ENCODE data around the gene HMGXB3. TPM values are rescaled to one million over a fixed set of nuclear protein-coding genes. Genes with fewer than 3 reads are reported as not detected.

The HMGXB3 gene
- total and polyA plus RNA-seq, 9 donors, result 14.1 to 32.1 (median 28.1) TPM

DNA sequence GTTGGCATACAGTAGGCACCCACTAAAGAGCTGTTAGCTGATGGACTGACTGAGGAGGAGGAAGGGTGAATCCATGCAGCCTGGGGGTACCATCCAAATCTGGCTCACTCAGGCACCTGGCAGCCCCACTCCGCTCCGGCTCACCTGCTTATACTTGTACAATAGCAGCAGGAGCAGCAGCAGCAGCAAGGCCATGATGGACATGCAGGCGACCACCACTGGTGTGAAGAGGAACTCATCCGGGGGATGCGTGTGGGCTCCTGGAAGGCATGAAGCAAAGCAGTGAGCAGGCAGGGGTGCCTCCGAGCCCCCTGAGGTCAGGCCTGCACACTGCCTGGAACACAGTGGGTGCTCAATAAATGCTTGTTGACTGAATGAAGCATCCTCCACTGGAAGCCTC is 67.5 kb downstream of the HMGXB3 start:
- DNase-seq, result peak in 1 of 5 donors; percentile 15
- Histone ChIP-seq H3K27me3 (no peaks in the 10 kb centered on the region), H3K4me3 (no peak overlapping the region), H3K27ac (no peak overlapping the region), H3K4me1 (ENCODE audit: insufficient read depth) (no peaks in the 10 kb centered on the region), H3K36me3 (no peaks in the 10 kb centered on the region), H3K9me3 (no peaks in the 10 kb centered on the region)
- WGBS, 3 donors, result 94 to 95% (median 95%) methylated on average over 6 of the region's 6 CpGs
- intact Hi-C loops (cut with DNase I), result no loop called here
- TF ChIP-seq POLR2A (IDR thresholded peaks at IDR 0.05), result no peak
- TF ChIP-seq, protein P1, sequence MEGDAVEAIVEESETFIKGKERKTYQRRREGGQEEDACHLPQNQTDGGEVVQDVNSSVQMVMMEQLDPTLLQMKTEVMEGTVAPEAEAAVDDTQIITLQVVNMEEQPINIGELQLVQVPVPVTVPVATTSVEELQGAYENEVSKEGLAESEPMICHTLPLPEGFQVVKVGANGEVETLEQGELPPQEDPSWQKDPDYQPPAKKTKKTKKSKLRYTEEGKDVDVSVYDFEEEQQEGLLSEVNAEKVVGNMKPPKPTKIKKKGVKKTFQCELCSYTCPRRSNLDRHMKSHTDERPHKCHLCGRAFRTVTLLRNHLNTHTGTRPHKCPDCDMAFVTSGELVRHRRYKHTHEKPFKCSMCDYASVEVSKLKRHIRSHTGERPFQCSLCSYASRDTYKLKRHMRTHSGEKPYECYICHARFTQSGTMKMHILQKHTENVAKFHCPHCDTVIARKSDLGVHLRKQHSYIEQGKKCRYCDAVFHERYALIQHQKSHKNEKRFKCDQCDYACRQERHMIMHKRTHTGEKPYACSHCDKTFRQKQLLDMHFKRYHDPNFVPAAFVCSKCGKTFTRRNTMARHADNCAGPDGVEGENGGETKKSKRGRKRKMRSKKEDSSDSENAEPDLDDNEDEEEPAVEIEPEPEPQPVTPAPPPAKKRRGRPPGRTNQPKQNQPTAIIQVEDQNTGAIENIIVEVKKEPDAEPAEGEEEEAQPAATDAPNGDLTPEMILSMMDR (IDR thresholded peaks at IDR 0.05), result no peak
- no peak for TF ChIP-seq EP300 (IDR thresholded peaks at IDR 0.05)

DNA sequence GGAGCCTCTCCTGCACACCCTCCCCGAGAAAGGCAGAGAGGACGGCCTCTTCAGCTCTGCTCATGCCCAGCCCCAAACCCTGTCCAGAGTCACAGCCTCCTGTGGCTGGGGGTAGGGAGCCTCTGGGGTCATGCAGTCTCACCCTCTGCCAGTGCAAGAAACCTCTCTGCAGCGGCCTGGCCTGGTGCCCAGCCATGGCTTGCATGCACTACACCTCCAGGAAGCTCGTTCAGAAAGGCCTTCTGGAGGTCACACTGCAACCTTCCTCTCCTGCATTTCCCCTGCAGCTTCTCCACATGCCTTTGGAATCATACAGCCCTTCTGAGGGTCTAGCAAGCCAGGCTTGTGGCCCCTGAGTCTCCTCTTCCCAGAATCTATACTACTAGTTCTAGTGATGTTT is 67.9 kb downstream of the HMGXB3 start:
- no peaks in the 10 kb centered on the region for H3K27me3 ChIP-seq
- intact Hi-C loops (cut with DNase I), result no loop called here
- no peaks in the 10 kb centered on the region for H3K36me3 ChIP-seq
- H3K4me1 ChIP-seq (ENCODE audit: insufficient read depth), result no peaks in the 10 kb centered on the region
- no peak overlapping the region for H3K4me3 ChIP-seq
- 59 to 72% (median 67%) methylated on average over 4 of the region's 4 CpGs for WGBS, 3 donors
- H3K27ac ChIP-seq, result no peak overlapping the region
- peak in 1 of 5 donors; percentile 31 for DNase-seq
- no peaks in the 10 kb centered on the region for H3K9me3 ChIP-seq
- TF ChIP-seq POLR2A (IDR thresholded peaks at IDR 0.05) (no peak), EP300 (IDR thresholded peaks at IDR 0.05) (no peak)
- TF ChIP-seq, protein P1 (IDR thresholded peaks at IDR 0.05), result no peak

DNA sequence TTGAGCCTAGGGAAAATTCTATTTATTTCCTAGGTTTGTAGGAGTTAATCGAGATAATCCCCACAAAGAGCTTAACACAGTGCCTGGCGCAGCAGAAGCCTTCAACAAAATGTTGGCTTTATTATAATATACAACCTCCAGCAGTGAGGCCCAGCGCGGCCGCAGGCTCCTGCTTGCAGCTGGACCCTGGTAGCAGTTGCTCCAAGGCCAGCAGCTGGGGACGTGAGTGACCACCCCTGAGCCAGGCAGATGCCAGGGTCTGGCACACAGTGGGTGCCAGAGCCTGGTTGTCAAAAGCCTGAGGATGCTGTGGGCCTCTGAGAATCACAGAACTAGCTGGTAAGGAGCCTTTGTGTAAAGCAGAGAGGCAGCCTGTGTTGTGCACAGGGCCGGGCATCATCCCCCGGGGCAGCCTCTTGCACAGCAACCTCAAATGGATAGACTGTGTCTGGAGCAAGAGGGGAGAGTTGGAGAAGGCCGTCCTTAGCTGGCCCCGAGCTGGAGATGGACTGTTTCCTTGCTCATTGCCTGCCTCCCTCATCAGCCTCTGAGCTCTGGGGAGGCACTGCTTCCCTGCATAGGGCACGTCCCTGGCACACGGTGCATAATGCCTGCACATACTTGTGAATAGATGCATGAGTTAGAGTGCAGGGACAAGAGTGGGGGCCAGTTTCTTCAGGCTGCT is 68.6 kb downstream of the HMGXB3 start:
- Histone ChIP-seq H3K9me3 (no peaks in the 10 kb centered on the region), H3K4me3 (no peak overlapping the region)
- WGBS, 3 donors, result 72 to 78% (median 78%) methylated on average over 12 of the region's 12 CpGs

DNA sequence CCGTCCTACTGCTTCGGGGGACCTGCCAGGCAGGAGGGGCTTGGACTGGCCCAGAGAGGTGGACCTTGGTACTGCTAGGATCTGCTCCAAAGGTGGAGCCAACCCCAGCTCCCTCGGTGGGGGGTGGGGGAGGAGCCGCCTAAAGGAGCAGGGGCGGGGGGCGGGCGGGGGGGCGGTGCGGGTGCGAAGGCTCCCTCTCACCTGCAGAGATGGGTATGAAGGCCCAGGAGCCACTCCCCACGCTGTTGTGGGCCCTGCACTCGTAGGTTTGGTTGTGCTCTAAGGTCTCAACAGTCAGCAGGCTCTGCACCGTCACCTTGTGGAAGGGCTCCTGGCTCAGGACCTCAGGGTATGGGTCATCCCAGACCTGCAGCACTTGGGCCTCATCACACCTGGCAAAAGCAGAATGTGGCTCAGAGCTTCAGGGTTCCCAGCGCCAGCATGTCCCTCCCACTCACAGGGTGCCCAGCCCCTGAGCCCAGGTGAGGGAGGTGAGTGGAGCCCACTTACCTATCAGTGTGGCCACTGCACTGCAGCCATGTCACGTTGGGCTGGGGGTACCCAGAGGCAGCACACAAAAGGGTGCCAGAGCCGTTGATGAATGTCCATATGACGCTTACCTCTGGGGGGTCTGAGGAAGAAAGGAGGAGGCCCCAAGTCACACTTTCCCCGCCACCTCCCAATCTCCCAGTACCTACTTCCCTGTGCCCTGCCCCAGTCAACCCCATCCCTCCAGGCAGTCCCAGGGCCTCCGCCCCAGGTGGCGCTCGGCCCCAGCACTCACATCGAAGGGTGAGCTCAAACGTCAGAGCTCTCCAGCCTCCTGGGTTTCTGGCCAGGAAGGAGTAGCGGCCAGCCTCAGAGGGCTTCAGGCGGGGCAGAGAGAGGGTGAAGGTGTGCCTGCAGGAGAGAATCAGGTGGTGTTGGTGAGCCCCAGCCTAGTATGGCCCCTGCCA is 69.4 kb downstream of the HMGXB3 start:
- H3K27me3 ChIP-seq, result no peaks in the 10 kb centered on the region
- intact Hi-C loops (cut with DNase I), result no loop called here
- DNase-seq, result peak in 2 of 5 donors; percentile 2 to 18
- WGBS, 3 donors, result 83 to 84% (median 83%) methylated on average over 25 of the region's 25 CpGs
- no peak for TF ChIP-seq POLR2A (IDR thresholded peaks at IDR 0.05)
- TF ChIP-seq, protein P1 (IDR thresholded peaks at IDR 0.05), result no peak
- TF ChIP-seq EP300 (IDR thresholded peaks at IDR 0.05), result no peak
- no peaks in the 10 kb centered on the region for H3K4me1 ChIP-seq (ENCODE audit: insufficient read depth)
- no peaks in the 10 kb centered on the region for H3K9me3 ChIP-seq
- no peak overlapping the region for H3K27ac ChIP-seq
- no peaks in the 10 kb centered on the region for H3K36me3 ChIP-seq
- no peak overlapping the region for H3K4me3 ChIP-seq

More for the DNA sequence above, 68.6 kb downstream of the HMGXB3 start:
- Histone ChIP-seq H3K4me1 (ENCODE audit: insufficient read depth) (no peaks in the 10 kb centered on the region), H3K27me3 (no peaks in the 10 kb centered on the region), H3K36me3 (no peaks in the 10 kb centered on the region), H3K27ac (no peak overlapping the region)
- intact Hi-C loops (cut with DNase I), result no loop called here
- peak in 1 of 5 donors; percentile 7 for DNase-seq
- no peak for TF ChIP-seq EP300 (IDR thresholded peaks at IDR 0.05)
- TF ChIP-seq, protein P1 (IDR thresholded peaks at IDR 0.05), result no peak
- TF ChIP-seq POLR2A (IDR thresholded peaks at IDR 0.05), result no peak

Measured in ovary (tissue), 9 donors.